RPMI8226 (cell line): ENCODE data around the gene OTOP2.
"Not testable (repeated sequence)": the region's sequence is repeated elsewhere in the genome, so short reads cannot be mapped to it uniquely, and the experiment has no call there.

Experiments
- DNase-seq: peaks from one replicate; pipeline ENCODE4 v3.0.0-alpha.2; 2015

The OTOP2 gene

DNA sequence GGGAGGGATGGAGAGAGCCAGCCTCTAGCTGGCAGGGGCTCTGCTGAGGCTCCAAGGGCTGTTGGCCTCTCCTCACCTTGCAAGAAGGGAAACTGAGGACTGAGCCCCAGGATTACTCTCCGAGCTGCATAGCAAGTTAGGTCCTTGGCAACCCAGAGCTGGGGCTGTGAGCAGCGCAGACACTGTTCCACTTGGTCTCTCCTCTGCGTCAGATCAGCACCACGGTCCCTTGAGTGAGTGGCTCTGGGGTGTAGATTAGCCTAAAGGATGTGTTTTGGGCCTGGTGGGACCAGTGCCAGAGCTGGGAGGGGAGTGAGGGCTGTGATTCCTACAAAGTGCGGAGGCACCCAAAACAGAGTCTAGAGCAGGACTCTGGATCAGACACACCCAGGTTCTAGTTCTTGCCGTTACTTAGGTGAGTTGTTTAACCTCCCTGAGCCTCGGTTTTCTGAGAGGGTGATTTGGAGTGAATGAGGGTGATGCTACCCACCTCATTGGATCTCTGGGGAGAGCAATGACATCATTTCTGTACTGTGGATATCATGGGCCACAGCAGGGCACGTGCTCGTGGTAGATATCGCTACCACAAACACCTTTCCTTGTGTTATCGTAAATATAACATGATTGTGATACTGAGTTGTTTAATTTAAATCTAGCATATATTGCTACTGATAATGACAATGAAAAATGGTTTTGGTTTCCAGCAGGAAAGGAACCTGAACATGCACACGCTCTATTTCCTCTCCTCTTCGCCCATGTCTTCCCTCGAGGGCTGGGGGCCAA, 22.5 kb upstream of the OTOP2 start:
- DNase-seq, result no peak

- DNase-seq, result no peak
These were observed 21.0 kb upstream of the OTOP2 start for GRCh38 chr17:74903034-74903433.

DNA sequence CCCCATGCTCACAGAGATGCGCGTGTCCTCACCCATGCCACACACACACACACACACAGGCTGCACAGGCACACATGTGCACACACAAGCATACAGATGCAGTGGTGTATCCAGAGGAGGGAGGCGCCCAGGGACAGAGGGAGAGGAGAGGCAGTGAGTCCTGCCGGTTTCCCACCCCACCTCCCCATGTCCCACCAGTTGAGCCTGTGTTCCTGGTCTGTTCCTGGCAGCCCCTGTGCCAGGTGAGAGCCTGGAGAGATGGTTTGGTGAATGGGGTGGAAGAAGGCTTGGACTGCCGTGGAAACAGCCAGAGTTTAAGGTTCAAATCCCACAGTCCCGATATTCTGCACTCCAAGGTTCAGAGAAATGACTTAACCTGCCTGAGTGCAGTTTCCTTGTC, 20.4 kb upstream of the OTOP2 start:
- DNase-seq, result no peak

DNA sequence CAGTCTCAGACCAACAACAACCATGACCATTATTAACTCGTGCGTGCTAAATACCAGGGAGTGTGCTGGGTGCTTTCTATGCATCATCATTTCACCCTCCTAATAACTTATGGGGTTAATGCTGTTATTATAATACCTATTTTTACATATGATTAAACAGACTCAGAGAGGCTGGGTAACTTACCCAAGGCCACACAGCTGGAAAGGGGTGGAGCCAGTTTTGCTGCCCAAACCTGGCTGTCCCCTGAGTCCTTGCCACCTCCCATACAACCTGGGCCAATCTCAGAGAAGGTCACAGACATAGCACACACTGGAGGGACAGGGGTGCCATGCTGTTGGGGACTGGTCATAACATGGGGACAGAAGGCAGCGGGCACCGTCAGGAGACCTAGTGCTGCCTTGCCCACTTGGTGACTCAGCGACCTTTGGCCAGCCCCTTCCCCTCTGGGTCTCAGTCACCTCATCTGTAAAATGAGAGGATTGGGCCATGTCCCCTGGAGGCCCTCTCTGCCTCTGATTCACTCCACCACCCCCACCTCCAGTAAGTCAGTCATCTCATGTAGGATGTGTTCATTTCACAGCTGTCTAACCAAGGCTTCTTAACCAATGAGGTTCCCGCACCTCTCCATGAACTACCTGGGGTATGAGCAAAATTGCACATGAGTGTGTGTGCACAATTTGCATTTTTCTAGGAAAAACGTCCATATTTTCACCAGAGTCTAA, 19.2 kb upstream of the OTOP2 start:
- no peak for DNase-seq

DNA sequence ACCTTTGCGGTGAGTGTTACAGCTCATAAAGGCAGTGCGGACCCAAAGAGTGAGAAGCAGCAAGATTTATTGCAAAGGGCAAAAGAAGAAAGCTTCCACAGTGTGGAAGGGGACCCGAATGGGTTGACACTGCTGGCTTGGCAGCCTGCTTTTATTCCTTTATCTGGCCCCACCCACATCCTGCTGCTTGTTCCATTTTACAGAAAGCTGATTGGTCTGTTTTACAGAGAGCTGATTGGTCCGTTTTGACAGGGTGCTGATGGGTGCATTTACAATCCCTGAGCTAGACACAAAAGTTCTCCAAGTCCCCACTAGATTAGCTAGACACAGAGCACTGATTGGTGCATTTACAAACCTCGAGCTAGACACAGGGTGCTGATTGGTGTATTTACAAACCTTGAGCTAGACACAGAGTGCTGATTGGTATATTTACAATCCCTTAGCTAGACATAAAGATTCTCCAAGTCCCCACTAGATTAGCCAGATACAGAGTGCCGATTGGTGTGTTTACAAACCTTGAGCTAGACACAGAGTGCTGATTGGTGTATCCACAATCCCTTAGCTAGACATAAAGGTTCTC, 17.8 kb upstream of the OTOP2 start:
- not testable (repeated sequence) for DNase-seq

GRCh38 chr17:74907012-74907411, 17.1 kb upstream of the OTOP2 start:
- DNase-seq, result no peak

DNA sequence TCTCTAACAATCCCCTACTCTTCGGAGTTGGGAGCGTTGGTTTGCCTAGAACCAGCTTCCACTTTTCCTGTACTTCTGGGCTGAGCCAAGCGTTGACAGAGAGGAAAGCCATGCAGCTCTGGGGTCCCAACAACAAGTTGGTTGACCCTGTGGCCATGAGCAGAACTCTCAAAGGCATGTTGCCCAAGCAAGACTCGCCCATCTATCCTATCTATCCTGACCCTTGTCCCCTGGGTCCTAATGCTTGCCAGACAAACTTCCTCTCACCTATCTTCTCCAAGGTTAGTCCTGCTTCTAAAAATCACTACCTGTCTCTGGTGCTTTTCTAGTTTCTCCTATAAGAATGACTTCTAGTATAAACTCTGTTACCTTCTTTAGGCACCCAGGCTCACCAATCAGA, 15.0 kb upstream of the OTOP2 start:
- DNase-seq, result not testable (repeated sequence)

DNA sequence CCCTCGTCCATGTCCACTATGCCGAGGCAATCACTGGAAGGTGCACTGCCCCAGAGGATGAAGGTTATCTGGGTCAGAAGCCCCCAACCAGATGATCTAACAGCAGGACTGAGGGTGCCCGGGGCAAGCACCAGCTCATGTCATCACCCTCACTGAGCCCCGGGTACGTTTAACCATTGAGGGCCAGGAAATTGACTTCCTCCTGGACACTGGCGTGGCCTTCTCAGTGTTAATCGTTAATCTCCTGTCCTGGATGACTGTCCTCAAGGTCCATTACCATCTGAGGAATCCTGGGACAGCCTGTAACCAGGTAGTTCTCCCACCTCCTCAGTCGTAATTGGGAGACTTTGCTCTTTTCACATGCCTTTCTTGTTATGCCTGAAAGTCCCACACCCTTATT, 12.7 kb upstream of the OTOP2 start:
- DNase-seq, result not testable (repeated sequence)

GRCh38 chr17:74916136-74916850, 7.8 kb upstream of the OTOP2 start:
- no peak for DNase-seq

DNA sequence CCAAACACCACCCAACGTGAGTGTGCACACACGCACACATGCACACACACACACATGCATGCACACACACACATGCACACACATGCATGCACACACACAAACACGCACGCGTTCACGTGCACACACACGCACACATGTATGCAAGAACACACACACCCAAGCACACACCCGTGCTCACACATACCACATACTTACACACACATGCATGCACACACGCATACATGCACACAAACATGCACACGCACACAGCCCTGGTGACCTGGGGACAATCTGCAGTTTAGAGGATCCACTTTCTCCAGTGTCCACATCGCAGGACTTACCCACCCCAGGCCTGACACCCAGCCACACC, 7.2 kb upstream of the OTOP2 start:
- DNase-seq, result no peak

GRCh38 chr17:74917430-74917829, 6.6 kb upstream of the OTOP2 start:
- DNase-seq, result no peak

DNA sequence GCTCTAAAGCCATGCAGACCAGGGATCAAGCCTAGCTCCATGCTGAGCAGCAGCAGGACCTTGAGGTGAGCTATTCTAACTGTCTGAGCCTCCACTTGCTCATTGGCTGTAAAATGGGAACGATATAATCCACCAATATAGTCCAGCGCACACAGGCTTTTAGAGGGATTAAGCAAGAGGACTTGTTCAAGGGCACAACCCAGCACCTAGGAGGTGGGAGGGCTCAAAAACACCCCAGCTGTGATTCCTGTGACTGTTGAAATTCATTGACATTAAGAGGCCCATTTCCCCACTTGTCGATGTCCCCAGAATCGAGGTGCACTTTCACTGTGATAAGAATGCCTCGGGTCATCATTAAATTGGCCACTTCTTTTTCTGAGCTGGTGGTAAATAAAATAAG, 5.2 kb upstream of the OTOP2 start:
- no peak for DNase-seq

DNA sequence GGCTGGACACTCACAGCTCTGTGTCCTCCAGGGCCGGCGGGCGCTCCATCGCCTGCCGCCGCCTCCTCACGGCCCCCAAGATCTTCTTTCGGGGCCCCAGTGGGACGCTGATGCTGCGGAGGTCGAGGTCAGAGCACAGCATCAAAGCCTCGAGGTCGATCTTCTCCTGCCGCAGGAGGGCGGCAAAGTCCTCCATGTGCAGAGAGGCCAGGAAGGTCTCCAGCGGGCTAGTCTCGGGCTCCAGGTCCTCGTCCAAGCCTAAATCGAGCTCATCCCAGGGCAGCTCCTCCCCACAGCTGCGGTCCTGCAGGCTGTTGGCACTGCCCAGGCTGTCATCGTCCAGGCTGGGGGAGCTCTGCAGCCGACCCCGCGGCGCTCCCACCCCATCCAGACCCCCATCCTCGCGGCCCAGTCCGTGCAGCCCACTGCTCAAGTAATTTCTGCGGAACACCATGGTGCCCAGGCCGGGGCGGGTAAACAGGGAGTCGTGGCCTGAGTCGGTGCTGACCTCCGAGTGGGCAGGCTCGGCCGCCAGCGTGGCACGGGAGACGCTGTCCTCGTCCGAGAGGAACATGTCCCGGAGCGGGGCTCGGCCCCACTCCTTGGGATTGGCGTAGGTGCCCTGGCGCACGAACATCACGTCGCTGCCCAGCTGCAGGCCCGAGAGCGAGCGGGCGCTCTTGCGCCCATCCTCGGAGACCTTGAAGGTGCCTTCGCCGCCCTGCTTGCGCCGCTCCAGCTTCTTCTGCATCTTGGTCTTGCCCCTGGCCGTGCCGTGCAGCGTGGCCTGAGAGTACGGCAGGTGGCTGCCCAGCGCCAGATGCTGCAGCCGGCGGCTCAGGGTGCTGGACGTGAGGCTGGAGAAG, 4.4 kb upstream of the OTOP2 start:
- peak; percentile 73 for DNase-seq

- DNase-seq, result no peak
These were observed 3.8 kb upstream of the OTOP2 start for GRCh38 chr17:74920306-74920620.

GRCh38 chr17:74920642-74921025, 3.4 kb upstream of the OTOP2 start:
- DNase-seq, result no peak

DNA sequence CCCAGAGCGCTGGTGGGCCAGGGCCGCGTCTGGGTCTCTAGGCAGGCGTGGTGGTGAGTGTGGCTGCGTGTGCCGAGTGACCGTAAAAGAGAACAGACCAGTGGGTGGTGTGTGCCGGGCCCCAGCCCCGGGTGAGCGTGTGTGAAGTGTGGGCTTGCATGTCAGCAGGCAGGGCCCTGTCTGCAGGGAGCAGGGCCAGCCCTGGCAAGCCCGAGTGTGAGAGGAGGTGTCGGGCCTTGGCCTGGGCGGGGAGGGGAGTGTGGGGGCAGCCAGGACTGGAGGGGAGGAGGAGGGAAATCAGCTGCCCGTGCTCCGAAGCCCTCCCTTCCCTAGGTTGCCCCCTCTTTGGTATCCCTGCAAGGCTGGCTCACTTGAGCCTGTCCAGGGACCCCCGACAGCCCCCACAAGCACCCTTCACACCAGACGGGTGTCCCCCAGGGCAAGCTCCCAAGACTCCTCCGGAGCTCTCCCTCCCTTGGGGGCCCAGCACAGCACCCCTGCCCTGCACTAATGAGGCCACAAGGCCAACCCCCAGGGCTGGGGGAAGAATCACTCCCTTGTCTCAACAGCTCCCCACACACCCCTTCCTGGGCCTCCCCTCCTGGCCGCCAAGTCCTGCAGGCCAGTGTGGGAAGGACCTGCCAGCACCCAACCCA, 2.9 kb upstream of the OTOP2 start:
- no peak for DNase-seq

GRCh38 chr17:74921769-74922168, 2.3 kb upstream of the OTOP2 start:
- no peak for DNase-seq

DNA sequence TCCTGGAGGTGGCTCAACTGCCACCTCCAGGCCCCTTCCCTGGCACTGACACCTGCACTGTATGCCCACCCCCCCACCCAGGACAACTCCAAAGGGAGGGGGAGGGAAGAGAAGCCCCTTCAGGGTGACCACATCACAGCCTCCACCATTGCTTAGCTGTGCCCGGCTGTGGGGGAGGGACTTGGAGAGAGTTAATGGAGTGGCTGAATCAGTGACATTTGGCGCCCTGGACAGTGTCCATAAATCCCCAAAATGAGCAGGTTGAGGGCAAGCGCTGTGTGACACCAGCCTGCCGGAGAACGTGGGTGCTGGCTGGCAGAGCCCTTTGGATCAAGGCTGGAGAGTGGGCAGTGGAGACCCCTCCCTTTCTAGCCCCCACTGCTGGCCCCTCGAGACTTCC, 1.9 kb upstream of the OTOP2 start:
- no peak for DNase-seq

- no peak for DNase-seq
These were observed 1.2 kb upstream of the OTOP2 start, which contains the start of gene USH1G for GRCh38 chr17:74922694-74923537. TSS of gene USH1G (minus strand) at chr17:74923255. CDS start at chr17:74923073, 182 bp downstream.

GRCh38 chr17:74923538-74924249, 379 bp upstream of the OTOP2 start:
- peak; percentile 76 for DNase-seq
